ENCODE measurements around the gene ATP8B4. TPM values are rescaled to one million over a fixed set of nuclear protein-coding genes. Genes with fewer than 3 reads are reported as not detected.

Gene ATP8B4
- total and polyA plus RNA-seq, 2 donors (not counting 1 experiment from before 2014, with no cell fraction given) = 0.42 TPM; not detected in 1

DNA sequence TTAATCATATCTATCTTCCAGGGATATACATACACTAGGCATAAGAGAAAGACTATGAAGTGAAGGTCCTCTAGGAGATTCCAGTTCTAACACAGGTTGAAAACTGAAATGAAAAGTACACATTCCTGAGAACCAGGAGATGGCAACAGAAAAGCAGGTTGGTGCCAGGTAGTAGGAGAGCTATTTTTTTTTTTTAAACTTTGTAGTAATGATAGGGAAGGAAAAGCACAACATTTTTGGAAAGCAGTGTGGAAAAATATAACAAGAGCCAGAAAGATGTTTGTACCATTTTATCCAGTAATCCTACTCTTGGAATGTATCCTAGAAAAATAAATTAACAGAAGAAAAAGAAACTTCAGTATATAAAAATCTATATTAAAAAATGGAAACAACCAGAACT, 308.3 kb downstream of the ATP8B4 start:
- DNase-seq = no peak
- TF ChIP-seq CTCF (IDR thresholded peaks at IDR 0.05) (no peak), EZH2 (IDR thresholded peaks at IDR 0.05; ENCODE audit: borderline replicate concordance, insufficient read depth, low read depth, low read length, poor library complexity, severe bottlenecking) (no peak)
- no peak overlapping the region for H3K27ac ChIP-seq (ENCODE audit: low read length in 2 of 2)
- CTCF ChIA-PET = no interaction called here
- H3K36me3 ChIP-seq (replicated peaks in 1 of 2; ENCODE audit: control extremely low read depth in 1 of 2, control insufficient read depth in 1 of 2, extremely low read depth in 1 of 2, insufficient read depth in 2 of 2, low read length in 1 of 2) = no peaks in the 10 kb centered on the region
- H3K79me2 ChIP-seq (ENCODE audit: control insufficient read depth, insufficient read depth, low read length) = no peaks in the 10 kb centered on the region
- no peak overlapping the region for H2AFZ ChIP-seq (ENCODE audit: insufficient read depth, low read depth, low read length, poor library complexity, severe bottlenecking)
- H3K4me2 ChIP-seq (replicated peaks; ENCODE audit: low read depth, low read length, poor library complexity, severe bottlenecking) = no peak overlapping the region
- H3K27ac Mint-ChIP-seq = no peak overlapping the region
- intact Hi-C loops (cut with micrococcal nuclease) = no loop called here
- no peak overlapping the region for H3K4me3 Mint-ChIP-seq
- H3K9me3 Mint-ChIP-seq (ENCODE audit: insufficient read depth) = no peaks in the 10 kb centered on the region
- H3K27me3 Mint-ChIP-seq = no peaks in the 10 kb centered on the region
- no peak overlapping the region for H3K4me3 ChIP-seq (ENCODE audit: control extremely low read depth in 1 of 5, extremely low read depth in 1 of 5, insufficient read depth in 1 of 5, low read depth in 2 of 5, low read length in 4 of 5)
- no peaks in the 10 kb centered on the region for H3K4me1 ChIP-seq (ENCODE audit: control insufficient read depth in 2 of 2, insufficient read depth in 2 of 2, low read length in 2 of 2)
- H3K27me3 ChIP-seq (replicated peaks in 1 of 4; ENCODE audit: control extremely low read depth in 1 of 4, control insufficient read depth in 3 of 4, insufficient read depth in 4 of 4, low read length in 3 of 4) = no peaks in the 10 kb centered on the region
- H3K4me1 Mint-ChIP-seq = no peaks in the 10 kb centered on the region
- no peaks in the 10 kb centered on the region for H3K9me3 ChIP-seq (ENCODE audit: control extremely low read depth in 1 of 3, control insufficient read depth in 2 of 3, insufficient read depth in 1 of 3, low read length in 2 of 3)
- no peak overlapping the region for H3K9ac ChIP-seq (ENCODE audit: low read length)
- POLR2A ChIA-PET = no interaction called here
- H4K20me1 ChIP-seq (ENCODE audit: control insufficient read depth, insufficient read depth, low read length, poor library complexity, severe bottlenecking) = no peaks in the 10 kb centered on the region
- no peak for ATAC-seq (ENCODE audit: low read depth)

- no peaks in the 10 kb centered on the region for H3K4me1 ChIP-seq (ENCODE audit: control insufficient read depth in 2 of 2, insufficient read depth in 2 of 2, low read length in 2 of 2)
- no peaks in the 10 kb centered on the region for H3K36me3 ChIP-seq (replicated peaks in 1 of 2; ENCODE audit: control extremely low read depth in 1 of 2, control insufficient read depth in 1 of 2, extremely low read depth in 1 of 2, insufficient read depth in 2 of 2, low read length in 1 of 2)
- TF ChIP-seq EZH2 (IDR thresholded peaks at IDR 0.05; ENCODE audit: borderline replicate concordance, insufficient read depth, low read depth, low read length, poor library complexity, severe bottlenecking) = no peak
- no peak for TF ChIP-seq CTCF (IDR thresholded peaks at IDR 0.05)
- Mint-ChIP-seq H3K27ac (no peak overlapping the region), H3K9me3 (ENCODE audit: insufficient read depth) (no peaks in the 10 kb centered on the region), H3K27me3 (no peaks in the 10 kb centered on the region), H3K4me1 (no peaks in the 10 kb centered on the region), H3K4me3 (no peak overlapping the region)
- ChIA-PET POLR2A (no interaction called here), CTCF (no interaction called here)
- intact Hi-C loops (cut with micrococcal nuclease) = no loop called here
- no peaks in the 10 kb centered on the region for H3K9me3 ChIP-seq (ENCODE audit: control extremely low read depth in 1 of 3, control insufficient read depth in 2 of 3, insufficient read depth in 1 of 3, low read length in 2 of 3)
- H3K79me2 ChIP-seq (ENCODE audit: control insufficient read depth, insufficient read depth, low read length) = no peaks in the 10 kb centered on the region
- H3K4me3 ChIP-seq (ENCODE audit: control extremely low read depth in 1 of 5, extremely low read depth in 1 of 5, insufficient read depth in 1 of 5, low read depth in 2 of 5, low read length in 4 of 5) = no peak overlapping the region
- no peaks in the 10 kb centered on the region for H4K20me1 ChIP-seq (ENCODE audit: control insufficient read depth, insufficient read depth, low read length, poor library complexity, severe bottlenecking)
- no peak for ATAC-seq (ENCODE audit: low read depth)
- H2AFZ ChIP-seq (ENCODE audit: insufficient read depth, low read depth, low read length, poor library complexity, severe bottlenecking) = no peak overlapping the region
- no CpG with 5 or more reads among the region's 2 CpGs for WGBS (ENCODE audit: insufficient coverage)
- no peaks in the 10 kb centered on the region for H3K27me3 ChIP-seq (replicated peaks in 1 of 4; ENCODE audit: control extremely low read depth in 1 of 4, control insufficient read depth in 3 of 4, insufficient read depth in 4 of 4, low read length in 3 of 4)
- H3K27ac ChIP-seq (ENCODE audit: low read length in 2 of 2) = no peak overlapping the region
- no peak overlapping the region for H3K9ac ChIP-seq (ENCODE audit: low read length)
- H3K4me2 ChIP-seq (replicated peaks; ENCODE audit: low read depth, low read length, poor library complexity, severe bottlenecking) = no peak overlapping the region
- DNase-seq = no peak
Measured at GRCh38 chr15:49809894-49810609, 309.0 kb downstream of the ATP8B4 start.

Data from B cell (primary cell).